Testis (tissue), 3 donors: ENCODE data around the gene CMTM4. TPM values are rescaled to one million over a fixed set of nuclear protein-coding genes. Genes with fewer than 3 reads are reported as not detected.
"Not testable (repeated sequence)": the region's sequence is repeated elsewhere in the genome, so short reads cannot be mapped to it uniquely, and the experiment has no call there.

Experiments
- DNase-seq: peaks from one replicate; pipeline ENCODE4 v3.0.0-alpha.2; 2019
- H3K27ac ChIP-seq, 2 donors: fragments of 200-600 bp; sonication (generic); one replicate each; pipeline ENCODE4 v1.5.1; 2019
- H3K27me3 ChIP-seq: fragments of 200-600 bp; sonication (generic); one replicate; pipeline ENCODE4 v1.5.1; 2019
- H3K36me3 ChIP-seq: fragments of 200-600 bp; sonication (generic); one replicate; pipeline ENCODE4 v1.5.1; 2017; ENCODE audit warnings: low read depth; ENCODE audit errors: missing control alignments
- H3K4me1 ChIP-seq: fragments of 200-600 bp; sonication (generic); one replicate; pipeline ENCODE4 v1.5.1; 2019
- H3K4me3 ChIP-seq, 2 donors: fragments of 200-600 bp; sonication (generic); one replicate each; pipeline ENCODE4 v1.5.1; 2017 to 2019
- H3K9me3 ChIP-seq: fragments of 200-600 bp; sonication (generic); one replicate; pipeline ENCODE4 v1.5.1; 2017
- POLR2A ChIP-seq: fragments of 450-650 bp; IDR thresholded peaks from one replicate; pipeline ENCODE4 v1.6.1; 2017; ENCODE audit warnings: antibody characterized with exemption, mild to moderate bottlenecking, moderate library complexity
- whole genome bisulfite sequencing, 2 donors: methylation state at CpG; one replicate each; pipeline ENCODE4 v1.1.5; 2018; 5-methylcytosine and 5-hydroxymethylcytosine counted together
- intact Hi-C: fragments of 100-400 bp; cut with DNase I; formaldehyde crosslinking; loops from one replicate; pipeline ENCODE4 v1.15.1; 2023; ENCODE audit warnings: low total_unique reads
- polyA plus RNA-seq: library from polyadenylated mRNA; stranded (reverse); fragments of 350-450 nt; fragmentation: Illumina TruSeq; extraction: RNeasy Lipid Tissue Mini Kit (QIAGEN cat#74804); gene quantifications from one replicate; pipeline ENCODE4 v1.2.3, GENCODE V29; 2014; ENCODE audit warnings: low read depth, low replicate concordance; ENCODE audit not compliant: insufficient read depth
- total RNA-seq, 2 donors: library from RNA; depleted of rRNA; stranded (reverse); fragments of >200 nt; gene quantifications; one replicate each; pipeline ENCODE4 v1.2.3, GENCODE V29; 2016
- TF ChIP-seq, protein P1 (sequence below), 3 experiments: fragments of 450-650 bp in 2 of 3; fragments of 200-600 bp in 1 of 3; sonication (generic) in 1 of 3; IDR thresholded peaks; one replicate each; pipeline ENCODE4 v1.5.1; 2016 to 2019; ENCODE audit warnings: antibody characterized with exemption in 3 of 3, mild to moderate bottlenecking in 2 of 3, moderate library complexity in 1 of 3

Gene CMTM4
- total and polyA plus RNA-seq, 3 donors from 2014 or later = 22.2 to 59.2 (median 50.9) TPM

DNA sequence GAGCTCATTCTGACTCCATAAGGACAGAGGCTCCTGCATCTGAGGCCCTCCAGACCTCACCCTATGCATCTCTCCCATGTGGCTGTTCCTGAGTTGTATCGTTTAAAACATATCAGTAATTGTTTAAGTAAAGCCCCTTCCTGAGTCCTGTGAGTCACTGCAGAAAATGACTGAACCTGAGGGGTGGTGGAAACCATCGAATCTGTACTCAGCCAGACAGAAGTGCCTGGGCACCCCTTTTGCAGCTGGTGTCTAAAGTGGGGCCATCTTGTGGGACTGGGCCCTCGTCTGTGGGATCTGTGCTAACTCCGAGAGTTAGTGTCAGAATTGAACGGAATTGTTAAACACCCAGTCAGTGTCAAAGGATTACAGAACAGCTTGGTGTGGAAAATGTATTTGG lies 66.7 kb downstream of the CMTM4 start:
- H3K4me1 ChIP-seq = peaks cover 10% of the 10 kb centered on the region
- no peak for TF ChIP-seq POLR2A
- TF ChIP-seq, protein P1, sequence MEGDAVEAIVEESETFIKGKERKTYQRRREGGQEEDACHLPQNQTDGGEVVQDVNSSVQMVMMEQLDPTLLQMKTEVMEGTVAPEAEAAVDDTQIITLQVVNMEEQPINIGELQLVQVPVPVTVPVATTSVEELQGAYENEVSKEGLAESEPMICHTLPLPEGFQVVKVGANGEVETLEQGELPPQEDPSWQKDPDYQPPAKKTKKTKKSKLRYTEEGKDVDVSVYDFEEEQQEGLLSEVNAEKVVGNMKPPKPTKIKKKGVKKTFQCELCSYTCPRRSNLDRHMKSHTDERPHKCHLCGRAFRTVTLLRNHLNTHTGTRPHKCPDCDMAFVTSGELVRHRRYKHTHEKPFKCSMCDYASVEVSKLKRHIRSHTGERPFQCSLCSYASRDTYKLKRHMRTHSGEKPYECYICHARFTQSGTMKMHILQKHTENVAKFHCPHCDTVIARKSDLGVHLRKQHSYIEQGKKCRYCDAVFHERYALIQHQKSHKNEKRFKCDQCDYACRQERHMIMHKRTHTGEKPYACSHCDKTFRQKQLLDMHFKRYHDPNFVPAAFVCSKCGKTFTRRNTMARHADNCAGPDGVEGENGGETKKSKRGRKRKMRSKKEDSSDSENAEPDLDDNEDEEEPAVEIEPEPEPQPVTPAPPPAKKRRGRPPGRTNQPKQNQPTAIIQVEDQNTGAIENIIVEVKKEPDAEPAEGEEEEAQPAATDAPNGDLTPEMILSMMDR (IDR thresholded peaks at IDR 0.05) = no peak
- no peaks in the 10 kb centered on the region for H3K27me3 ChIP-seq
- H3K4me3 ChIP-seq = no peak overlapping the region
- peak overlapping the region in 1 of 2 donors; percentile 50 for H3K27ac ChIP-seq
- DNase-seq = no peak
- intact Hi-C loops = no loop called here
- H3K36me3 ChIP-seq = no peaks in the 10 kb centered on the region
- H3K9me3 ChIP-seq = no peaks in the 10 kb centered on the region
- WGBS, 2 donors = 79 to 93% methylated on average over 5 of the region's 5 CpGs

DNA sequence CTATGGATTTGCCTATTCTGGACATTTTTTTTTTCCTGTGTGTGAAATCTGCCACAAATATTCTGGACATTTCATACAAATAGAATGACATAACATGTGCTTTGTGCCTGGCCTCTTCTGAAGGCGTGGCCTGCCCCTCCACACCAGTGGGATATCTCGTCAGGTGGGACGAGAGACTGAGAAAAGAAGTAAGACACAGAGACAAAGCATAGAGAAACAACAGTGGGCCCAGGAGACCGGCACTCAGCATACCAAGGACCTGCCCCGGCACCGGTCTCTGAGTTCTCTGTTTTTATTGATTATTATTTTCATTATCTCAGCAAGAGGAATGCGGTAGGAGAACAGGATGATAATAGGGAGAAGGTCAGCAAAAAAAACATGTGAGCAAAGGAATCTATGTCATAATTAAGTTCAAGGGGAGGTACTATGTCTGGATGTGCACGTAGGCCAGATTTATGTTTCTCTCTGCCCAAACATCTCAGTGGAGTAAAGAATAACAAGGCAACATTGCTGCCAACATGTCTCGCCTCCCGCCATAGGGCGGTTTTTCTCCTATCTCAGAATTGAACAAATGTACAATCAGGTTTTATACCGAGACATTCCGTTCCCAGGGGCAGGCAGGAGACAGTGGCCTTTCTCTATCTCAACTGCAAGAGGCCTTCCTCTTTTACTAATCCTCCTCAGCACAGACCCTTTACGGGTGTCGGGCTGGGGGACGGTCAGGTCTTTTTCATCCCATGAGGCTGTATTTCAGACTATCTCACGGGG lies 68.7 kb downstream of the CMTM4 start:
- WGBS, 2 donors = 50 to 64% methylated on average over 17 of the region's 17 CpGs
- H3K27ac ChIP-seq = peak overlapping the region; percentile 53 to 64
- H3K36me3 ChIP-seq, intact Hi-C loops, H3K4me1 ChIP-seq, H3K27me3 ChIP-seq, H3K4me3 ChIP-seq, H3K9me3 ChIP-seq: not testable (repeated sequence)
- DNase-seq = peak; percentile 52

DNA sequence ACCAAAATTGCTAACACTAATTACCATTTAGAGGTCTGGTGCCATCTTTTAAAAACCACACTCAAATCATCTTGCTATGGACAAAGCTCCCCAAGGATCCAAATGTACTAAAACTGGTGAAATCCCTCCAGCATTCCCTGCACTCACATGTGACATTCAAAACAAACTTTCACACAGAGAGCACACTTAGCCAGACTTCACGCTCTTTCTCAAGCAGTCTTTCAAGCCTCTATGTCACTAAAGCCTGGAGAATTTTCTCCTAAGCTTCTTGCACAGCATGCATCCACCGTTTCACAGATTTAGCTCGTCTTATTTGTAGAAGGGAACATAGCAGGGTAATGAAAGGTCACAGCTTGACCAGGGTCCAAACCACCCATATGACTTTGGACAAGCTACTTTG lies 72.8 kb downstream of the CMTM4 start:
- Histone ChIP-seq H3K36me3 (no peaks in the 10 kb centered on the region), H3K27me3 (no peaks in the 10 kb centered on the region), H3K4me1 (peaks cover 15% of the 10 kb centered on the region), H3K27ac (no peak overlapping the region), H3K9me3 (no peaks in the 10 kb centered on the region), H3K4me3 (no peak overlapping the region)
- no peak for DNase-seq
- 82 to 89% methylated on average over 3 of the region's 3 CpGs for WGBS, 2 donors
- TF ChIP-seq POLR2A = no peak
- TF ChIP-seq, protein P1 (IDR thresholded peaks at IDR 0.05) = no peak
- intact Hi-C loops = no loop called here

DNA sequence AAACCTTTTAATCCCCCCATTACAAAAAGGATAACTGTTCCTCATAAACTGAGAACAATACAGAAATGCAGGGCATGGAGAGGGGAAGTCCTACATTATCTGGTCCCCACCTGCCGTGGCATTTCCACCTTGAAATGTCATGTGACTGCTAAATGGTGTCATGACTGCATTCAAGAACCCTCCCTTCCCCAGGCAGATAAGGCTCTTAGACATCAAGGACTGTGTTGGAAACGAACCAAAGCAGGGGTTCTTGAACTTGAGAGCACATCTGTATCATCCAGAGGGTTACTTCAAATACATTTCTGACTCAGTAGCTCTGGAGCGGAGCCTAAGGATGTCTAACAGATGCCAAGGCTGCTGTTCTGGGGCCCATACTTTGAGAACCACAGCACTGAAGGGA lies 73.7 kb downstream of the CMTM4 start:
- no peak overlapping the region for H3K27ac ChIP-seq
- no peaks in the 10 kb centered on the region for H3K9me3 ChIP-seq
- H3K4me3 ChIP-seq = no peak overlapping the region
- 78 to 84% methylated on average over 3 of the region's 3 CpGs for WGBS, 2 donors
- no peaks in the 10 kb centered on the region for H3K27me3 ChIP-seq
- no peak for DNase-seq
- H3K4me1 ChIP-seq = peaks cover 21% of the 10 kb centered on the region
- H3K36me3 ChIP-seq = no peaks in the 10 kb centered on the region
- TF ChIP-seq, protein P1 (IDR thresholded peaks at IDR 0.05) = no peak
- intact Hi-C loops = no loop called here

DNA sequence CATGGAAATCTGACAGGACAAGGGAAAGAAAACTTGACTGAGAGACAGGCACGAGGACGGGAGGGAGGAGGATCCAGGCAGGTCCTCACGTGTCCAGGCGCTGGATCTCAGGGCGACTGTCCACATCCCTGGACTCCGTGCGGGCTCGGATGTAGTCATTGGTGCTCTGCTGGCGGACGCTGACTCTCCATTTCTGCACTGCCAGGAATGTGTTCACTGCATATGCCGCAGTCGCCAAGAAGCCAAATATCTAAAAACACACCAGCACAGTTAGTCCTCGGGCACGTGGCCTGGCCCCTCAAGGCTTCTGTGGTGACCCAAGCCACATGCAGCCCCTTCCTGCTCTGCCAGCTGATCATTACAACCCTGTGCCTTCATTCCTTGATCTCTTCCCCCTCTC lies 74.6 kb downstream of the CMTM4 start:
- 96 to 98% methylated on average over 14 of the region's 14 CpGs for whole genome bisulfite sequencing, 2 donors
- Histone ChIP-seq H3K9me3 (no peaks in the 10 kb centered on the region), H3K36me3 (no peaks in the 10 kb centered on the region), H3K4me1 (peaks cover 22% of the 10 kb centered on the region), H3K27me3 (no peaks in the 10 kb centered on the region), H3K4me3 (no peak overlapping the region), H3K27ac (no peak overlapping the region)
- intact Hi-C loops = no loop called here
- TF ChIP-seq, protein P1 (IDR thresholded peaks at IDR 0.05) = no peak
- TF ChIP-seq POLR2A = no peak
- DNase-seq = no peak
